K562 (cell line): ENCODE data around the gene KCNQ5. TPM values are rescaled to one million over a fixed set of nuclear protein-coding genes. Genes with fewer than 3 reads are reported as not detected.

Experiments
- ATAC-seq: fragments of 200-7000 bp; cut with Tn5 transposase; 3 replicates; pipeline ENCODE4 v1.9.1; 2020; ENCODE audit warnings: moderate library complexity
- BruUV-seq: library from RNA; stranded (reverse); fragments of 400-500 nt; replicated peaks from 2 replicates; lab custom pipeline; 2021; lab: Mats Ljungman, UMichigan
- CTCF ChIA-PET: fragments of 300-600 bp; formaldehyde crosslinking; extraction: SDS; loops from one replicate; lab custom pipeline; 2021; ENCODE audit warnings: low intra/inter-chr PET ratio; lab: Yijun Ruan, JAX
- POLR2A ChIA-PET: fragments of 300-600, 350-650 bp; sonication (Branson Sonifier 250); formaldehyde crosslinking; extraction: SDS; loops from one replicate; lab custom pipeline; 2021; ENCODE audit warnings: antibody characterized with exemption, inconsistent platforms; lab: Yijun Ruan, JAX
- DNase-seq, 4 experiments: peaks; one replicate each; pipeline versions ENCODE4 v3.0.0 to v3.0.0-alpha.2; 2011 to 2018; ENCODE audit warnings: low spot score in 3 of 4, mixed read lengths in 3 of 4; ENCODE audit errors: extremely low read depth in 1 of 4
- FAIRE-seq: peaks from 2 replicates; lab custom pipeline; 2011; peaks lifted over from hg19 to GRCh38; lab: Jason Lieb, UNC
- H2AFZ ChIP-seq: 2 replicates; pipeline ENCODE4 v1.6.0; 2011; ENCODE audit warnings: low read depth, low read length, control low read depth, inconsistent platforms
- H3K27ac ChIP-seq: fragments of 200-600 bp; 3 replicates; pipeline ENCODE4 v1.8.0; 2011; ENCODE audit warnings: low read depth, mild to moderate bottlenecking, control low read depth, inconsistent platforms, low read length, moderate library complexity, mixed read lengths; ENCODE audit errors: extremely low read depth
- H3K27me3 ChIP-seq, 2 experiments: fragments of 300-600 bp in 1 of 2; 2 replicates in 1 of 2; 3 replicates in 1 of 2; pipeline versions ENCODE4 v1.6.0 to v1.8.0; 2011; ENCODE audit warnings: inconsistent platforms in 2 of 2, low read length in 2 of 2, mild to moderate bottlenecking in 1 of 2, mixed read lengths in 1 of 2, moderate library complexity in 1 of 2; ENCODE audit not compliant: control insufficient read depth in 2 of 2, insufficient read depth in 2 of 2
- H3K36me3 ChIP-seq: fragments of 300-600 bp; 3 replicates; pipeline ENCODE4 v1.8.0; 2011; ENCODE audit warnings: mild to moderate bottlenecking, low read length, inconsistent platforms; ENCODE audit not compliant: control insufficient read depth, insufficient read depth
- H3K4me1 ChIP-seq, 2 experiments: fragments of 200-600 bp in 1 of 2; replicated peaks in 1 of 2; 2 replicates in 1 of 2; 3 replicates in 1 of 2; pipeline versions ENCODE4 v1.5.1 to v1.8.0; 2011; ENCODE audit warnings: inconsistent platforms in 2 of 2, low read length in 2 of 2, mild to moderate bottlenecking in 1 of 2, mixed read lengths in 1 of 2, moderate library complexity in 1 of 2; ENCODE audit not compliant: control insufficient read depth in 2 of 2, insufficient read depth in 2 of 2
- H3K4me2 ChIP-seq: 2 replicates; pipeline ENCODE4 v1.6.1; 2011; ENCODE audit warnings: low read length, control low read depth, inconsistent platforms, mixed read lengths; ENCODE audit not compliant: insufficient read depth
- H3K4me3 ChIP-seq: fragments of 200-600 bp; sonication (generic), shearing (Covaris generic); 2 replicates; pipeline ENCODE4 v1.5.1; 2016; ENCODE audit warnings: control low read depth, inconsistent platforms
- H3K79me2 ChIP-seq: fragments of 200-600 bp; 3 replicates; pipeline ENCODE4 v1.8.0; 2011; ENCODE audit warnings: low read length, inconsistent platforms; ENCODE audit not compliant: control insufficient read depth, insufficient read depth
- H3K9ac ChIP-seq, 2 experiments: 2 replicates each; pipeline versions ENCODE4 v1.6.0 to v1.6.1; 2011; ENCODE audit warnings: low read depth in 2 of 2, low read length in 2 of 2, control low read depth in 1 of 2, inconsistent platforms in 1 of 2, mild to moderate bottlenecking in 1 of 2, mixed read lengths in 1 of 2; ENCODE audit not compliant: insufficient read depth in 1 of 2
- H3K9me1 ChIP-seq: one replicate; pipeline ENCODE4 v1.6.0; 2011; ENCODE audit warnings: inconsistent platforms, mild to moderate bottlenecking, low read length, moderate library complexity; ENCODE audit not compliant: control insufficient read depth, insufficient read depth
- H3K9me3 ChIP-seq: replicated peaks from 2 replicates; pipeline ENCODE4 v1.5.1; 2011; ENCODE audit warnings: low read depth, low read length, inconsistent platforms; ENCODE audit not compliant: control insufficient read depth, insufficient read depth
- H4K20me1 ChIP-seq: replicated peaks from 2 replicates; pipeline ENCODE4 v1.6.1; 2011; ENCODE audit warnings: low read length, inconsistent platforms, mixed read lengths; ENCODE audit not compliant: control insufficient read depth, insufficient read depth
- FOXK1 ChIP-seq: sonication (generic); formaldehyde crosslinking; IDR thresholded peaks from 2 replicates; pipeline ENCODE4 v1.8.0; 2022; ENCODE audit warnings: missing genetic modification reagents, mild to moderate bottlenecking, borderline replicate concordance
- HEY1 ChIP-seq: fragments of 250-450 bp; sonication (Bioruptor Pico); IDR thresholded peaks from 2 replicates; pipeline ENCODE4 v1.5.0; 2020; ENCODE audit warnings: mild to moderate bottlenecking, moderate library complexity, borderline replicate concordance
- RBM34 ChIP-seq: fragments of 200-400 bp; formaldehyde crosslinking; IDR thresholded peaks from 2 replicates; pipeline ENCODE4 v1.6.1; 2018; ENCODE audit warnings: low read length, borderline replicate concordance; ENCODE audit not compliant: insufficient read depth
- ZFP36 ChIP-seq: fragments of 150-350 bp; IDR thresholded peaks from 2 replicates; pipeline ENCODE4 v1.6.1; 2018; ENCODE audit warnings: low read length, low read depth; ENCODE audit not compliant: partially characterized antibody
- WGBS: fragments of 100-300 bp; shearing (Covaris generic); methylation state at CpG from one replicate; pipeline ENCODE4 v1.1.6; 2016; ENCODE audit warnings: low coverage, mixed read lengths; ENCODE audit not compliant: insufficient coverage; ENCODE audit errors: missing lambda C conversion rate; 5-methylcytosine and 5-hydroxymethylcytosine counted together
- in situ Hi-C: fragments of 300-500 bp; cut with MboI; formaldehyde crosslinking; loops from 4 replicates; pipeline ENCODE4 v1.15.0; 2018; ENCODE audit warnings: inconsistent platforms, mixed read lengths
- intact Hi-C: fragments of 100-400 bp; cut with micrococcal nuclease; formaldehyde crosslinking; loops from 2 replicates; pipeline ENCODE4 v1.14.2; 2022
- polyA plus RNA-seq, 8 experiments: library from polyadenylated mRNA; depleted of rRNA in 4 of 8; stranded (reverse) in 5 of 8; unstranded in 3 of 8; fragments of >200 nt; fragmentation: Nextera tagmentation in 2 of 8; fragmentation: Illumina TruSeq in 1 of 8; extraction: Ambion mirVana in 2 of 8; extraction: Trizol in 1 of 8; gene quantifications; 2 replicates each; pipeline versions ENCODE4 v1.2.1 to v1.2.3, GENCODE V29; 2011 to 2014; ENCODE audit warnings: inconsistent platforms in 1 of 8, missing spikeins in 1 of 8
- total RNA-seq, 7 experiments: library from RNA; depleted of rRNA in 6 of 7; stranded (reverse); fragments of >200 nt in 6 of 7; fragmentation: Illumina TruSeq in 2 of 7; extraction: Trizol in 2 of 7; gene quantifications; 2 replicates each; pipeline versions ENCODE4 v1.2.1 to v1.2.3, GENCODE V29; 2011 to 2021; ENCODE audit warnings: low replicate concordance in 1 of 7
- TF ChIP-seq, protein P1 (sequence below): fragments of 250-450 bp; sonication (Bioruptor Pico); IDR thresholded peaks from 2 replicates; pipeline ENCODE4 v1.5.0; 2021
- TF ChIP-seq, protein P2 (sequence below), 2 experiments: fragments of 450-650 bp; IDR thresholded peaks; 2 replicates each; pipeline ENCODE4 v1.6.1; 2018; ENCODE audit warnings: mild to moderate bottlenecking in 2 of 2, low read depth in 1 of 2; ENCODE audit not compliant: partially characterized antibody in 2 of 2

Gene KCNQ5
- total and polyA plus RNA-seq, 9 of the 15 experiments (the other 6 are each of a cell fraction or from before 2014, with no cell fraction given) = 0.31 to 5.9 (median 2.6) TPM

DNA sequence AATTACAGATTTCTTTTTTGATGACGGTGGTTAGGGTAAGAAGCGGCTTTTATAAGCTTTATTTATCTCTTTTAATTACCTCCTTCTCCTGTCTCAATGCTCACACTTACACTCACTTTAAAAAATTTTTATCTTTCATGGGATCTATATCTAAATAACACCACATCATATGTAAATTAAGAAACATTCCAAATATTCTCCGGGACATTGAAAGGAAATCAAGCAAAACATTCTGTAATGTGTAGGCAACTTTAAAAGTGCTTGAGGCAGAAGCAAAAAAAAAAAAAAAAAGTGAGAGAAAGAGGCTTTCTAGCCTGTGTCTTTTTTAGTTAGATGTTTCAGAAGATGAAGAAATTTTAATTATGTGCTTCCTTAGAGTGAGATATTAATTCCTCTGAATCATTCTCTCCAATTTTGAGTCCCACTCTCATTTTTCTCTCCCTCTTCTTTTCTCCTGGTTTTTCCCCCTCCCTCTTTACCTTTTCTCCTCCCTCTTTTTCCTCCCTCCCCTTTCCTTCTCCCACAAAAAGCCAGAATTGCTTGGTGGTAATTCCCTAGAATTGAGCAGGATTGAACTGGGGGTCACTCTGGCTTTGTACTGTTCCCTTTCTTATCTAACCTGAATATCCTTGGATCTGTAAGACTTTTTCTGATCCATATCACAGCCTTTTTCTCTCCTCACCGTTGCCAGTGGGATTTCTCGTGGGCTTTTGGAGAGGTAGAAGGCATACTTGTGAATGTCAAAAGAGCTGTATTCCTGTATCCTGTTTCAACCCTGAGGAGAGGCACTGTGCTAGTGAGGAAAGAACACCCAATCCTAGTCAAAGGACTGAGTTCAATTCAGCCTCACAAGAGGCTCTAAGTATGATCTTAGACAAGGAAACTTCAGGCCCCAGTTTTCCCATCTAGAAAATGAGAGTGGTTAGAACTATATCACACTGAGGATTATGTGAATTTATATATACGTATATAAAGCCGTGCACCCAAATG lies 30.4 kb downstream of the KCNQ5 start:
- no TSS peak for BruUV-seq
- Histone ChIP-seq H3K9me1 (no peaks in the 10 kb centered on the region), H3K4me2 (no peak overlapping the region), H3K9ac (no peak overlapping the region)
- TF ChIP-seq, protein P1, sequence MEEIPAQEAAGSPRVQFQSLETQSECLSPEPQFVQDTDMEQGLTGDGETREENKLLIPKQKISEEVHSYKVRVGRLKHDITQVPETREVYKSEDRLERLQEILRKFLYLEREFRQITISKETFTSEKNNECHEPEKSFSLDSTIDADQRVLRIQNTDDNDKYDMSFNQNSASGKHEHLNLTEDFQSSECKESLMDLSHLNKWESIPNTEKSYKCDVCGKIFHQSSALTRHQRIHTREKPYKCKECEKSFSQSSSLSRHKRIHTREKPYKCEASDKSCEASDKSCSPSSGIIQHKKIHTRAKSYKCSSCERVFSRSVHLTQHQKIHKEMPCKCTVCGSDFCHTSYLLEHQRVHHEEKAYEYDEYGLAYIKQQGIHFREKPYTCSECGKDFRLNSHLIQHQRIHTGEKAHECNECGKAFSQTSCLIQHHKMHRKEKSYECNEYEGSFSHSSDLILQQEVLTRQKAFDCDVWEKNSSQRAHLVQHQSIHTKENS = no peak
- TF ChIP-seq HEY1 (CRISPR knock-in tag) = no peak
- no peak for TF ChIP-seq ZFP36
- TF ChIP-seq, protein P2, sequence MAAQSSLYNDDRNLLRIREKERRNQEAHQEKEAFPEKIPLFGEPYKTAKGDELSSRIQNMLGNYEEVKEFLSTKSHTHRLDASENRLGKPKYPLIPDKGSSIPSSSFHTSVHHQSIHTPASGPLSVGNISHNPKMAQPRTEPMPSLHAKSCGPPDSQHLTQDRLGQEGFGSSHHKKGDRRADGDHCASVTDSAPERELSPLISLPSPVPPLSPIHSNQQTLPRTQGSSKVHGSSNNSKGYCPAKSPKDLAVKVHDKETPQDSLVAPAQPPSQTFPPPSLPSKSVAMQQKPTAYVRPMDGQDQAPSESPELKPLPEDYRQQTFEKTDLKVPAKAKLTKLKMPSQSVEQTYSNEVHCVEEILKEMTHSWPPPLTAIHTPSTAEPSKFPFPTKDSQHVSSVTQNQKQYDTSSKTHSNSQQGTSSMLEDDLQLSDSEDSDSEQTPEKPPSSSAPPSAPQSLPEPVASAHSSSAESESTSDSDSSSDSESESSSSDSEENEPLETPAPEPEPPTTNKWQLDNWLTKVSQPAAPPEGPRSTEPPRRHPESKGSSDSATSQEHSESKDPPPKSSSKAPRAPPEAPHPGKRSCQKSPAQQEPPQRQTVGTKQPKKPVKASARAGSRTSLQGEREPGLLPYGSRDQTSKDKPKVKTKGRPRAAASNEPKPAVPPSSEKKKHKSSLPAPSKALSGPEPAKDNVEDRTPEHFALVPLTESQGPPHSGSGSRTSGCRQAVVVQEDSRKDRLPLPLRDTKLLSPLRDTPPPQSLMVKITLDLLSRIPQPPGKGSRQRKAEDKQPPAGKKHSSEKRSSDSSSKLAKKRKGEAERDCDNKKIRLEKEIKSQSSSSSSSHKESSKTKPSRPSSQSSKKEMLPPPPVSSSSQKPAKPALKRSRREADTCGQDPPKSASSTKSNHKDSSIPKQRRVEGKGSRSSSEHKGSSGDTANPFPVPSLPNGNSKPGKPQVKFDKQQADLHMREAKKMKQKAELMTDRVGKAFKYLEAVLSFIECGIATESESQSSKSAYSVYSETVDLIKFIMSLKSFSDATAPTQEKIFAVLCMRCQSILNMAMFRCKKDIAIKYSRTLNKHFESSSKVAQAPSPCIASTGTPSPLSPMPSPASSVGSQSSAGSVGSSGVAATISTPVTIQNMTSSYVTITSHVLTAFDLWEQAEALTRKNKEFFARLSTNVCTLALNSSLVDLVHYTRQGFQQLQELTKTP (IDR thresholded peaks at IDR 0.05; ENCODE audit: low read depth in 1 of 2, partially characterized antibody in 2 of 2) = no peak
- TF ChIP-seq RBM34 = no peak
- TF ChIP-seq FOXK1 = no peak
- TF ChIP-seq, all 486 proteins: peak for 0
- Histone ChIP-seq H3K79me2 (no peaks in the 10 kb centered on the region), H3K9me3 (no peaks in the 10 kb centered on the region), H3K27ac (no peak overlapping the region), H3K4me3 (no peak overlapping the region), H2AFZ (no peak overlapping the region), H3K27me3 (no peaks in the 10 kb centered on the region), H4K20me1 (no peaks in the 10 kb centered on the region), H3K36me3 (no peaks in the 10 kb centered on the region), H3K4me1 (no peaks in the 10 kb centered on the region)
- intact Hi-C loops (no loop called here), in situ Hi-C loops (no loop called here)
- POLR2A ChIA-PET = no interaction called here
- CTCF ChIA-PET = no interaction called here
- WGBS = 35% methylated on average over 7 of the region's 7 CpGs
- DNase-seq (no peak), FAIRE-seq (no peak), ATAC-seq (no peak)
